Mucosa of stomach (tissue), 1 donor: Measurements from ENCODE around the gene SMIM41.

ENCODE experiments used
- H3K27me3 ChIP-seq: one replicate; pipeline ENCODE4 v1.7.0; 2013; ENCODE audit warnings: mild to moderate bottlenecking, low read length; ENCODE audit not compliant: control insufficient read depth, insufficient read depth
- H3K36me3 ChIP-seq: one replicate; pipeline ENCODE4 v1.7.0; 2013; ENCODE audit warnings: low read length; ENCODE audit not compliant: control insufficient read depth, insufficient read depth
- H3K4me1 ChIP-seq: one replicate; pipeline ENCODE4 v1.7.0; 2013; ENCODE audit warnings: mild to moderate bottlenecking, low read length; ENCODE audit not compliant: control insufficient read depth, insufficient read depth
- H3K4me3 ChIP-seq: one replicate; pipeline ENCODE4 v1.7.0; 2013; ENCODE audit warnings: low read length
- H3K9ac ChIP-seq: one replicate; pipeline ENCODE4 v1.7.0; 2013; ENCODE audit warnings: mild to moderate bottlenecking, low read length, moderate library complexity
- H3K9me3 ChIP-seq: one replicate; pipeline ENCODE4 v1.7.0; 2013; ENCODE audit warnings: mild to moderate bottlenecking, low read length, moderate library complexity; ENCODE audit not compliant: control insufficient read depth
- donor health status: Pancreatic carcinoma.

Gene SMIM41

GRCh38 chr12:52079576-52080402 lies at the start of gene SMIM41:
Gene SMIM41 (plus strand): TSS chr12:52079704. CDS start chr12:52079780, 76 bp downstream.
- H3K27me3 ChIP-seq: no peaks in the 10 kb centered on the region
- H3K4me3 ChIP-seq: no peak within 1 kb of the TSS
- H3K9me3 ChIP-seq: no peaks in the 10 kb centered on the region
- peaks cover 6% of the 10 kb centered on the region for H3K36me3 ChIP-seq
- H3K9ac ChIP-seq: peak within 1 kb of the TSS; percentile 39
- H3K4me1 ChIP-seq: peaks cover 27% of the 10 kb centered on the region

GRCh38 chr12:52032446-52032803 lies 47.1 kb upstream of the SMIM41 start:
- Histone ChIP-seq H3K36me3 (no peaks in the 10 kb centered on the region), H3K27me3 (peaks cover 11% of the 10 kb centered on the region), H3K9ac (peak overlapping the region; percentile 37), H3K4me3 (no peak overlapping the region), H3K4me1 (peaks cover 28% of the 10 kb centered on the region), H3K9me3 (no peaks in the 10 kb centered on the region)

GRCh38 chr12:52032804-52033445 lies 46.6 kb upstream of the SMIM41 start:
- Histone ChIP-seq H3K4me1 (peaks cover 28% of the 10 kb centered on the region), H3K9ac (peak overlapping the region; percentile 86), H3K4me3 (no peak overlapping the region), H3K36me3 (no peaks in the 10 kb centered on the region), H3K9me3 (no peaks in the 10 kb centered on the region), H3K27me3 (peaks cover 11% of the 10 kb centered on the region)

- H3K36me3 ChIP-seq: no peaks in the 10 kb centered on the region
- H3K9ac ChIP-seq: peak overlapping the region; percentile 86
- peaks cover 28% of the 10 kb centered on the region for H3K4me1 ChIP-seq
- peaks cover 11% of the 10 kb centered on the region for H3K27me3 ChIP-seq
- H3K9me3 ChIP-seq: no peaks in the 10 kb centered on the region
- H3K4me3 ChIP-seq: no peak overlapping the region
Measured at GRCh38 chr12:52033446-52034140, 45.9 kb upstream of the SMIM41 start.

- Histone ChIP-seq H3K36me3 (no peaks in the 10 kb centered on the region), H3K4me3 (no peak overlapping the region), H3K9me3 (no peaks in the 10 kb centered on the region), H3K9ac (no peak overlapping the region), H3K4me1 (peaks cover 28% of the 10 kb centered on the region), H3K27me3 (peaks cover 11% of the 10 kb centered on the region)
Measured at GRCh38 chr12:52035190-52035589, 44.3 kb upstream of the SMIM41 start.

GRCh38 chr12:52035926-52036325 lies 43.6 kb upstream of the SMIM41 start:
- peaks cover 28% of the 10 kb centered on the region for H3K4me1 ChIP-seq
- no peak overlapping the region for H3K4me3 ChIP-seq
- H3K27me3 ChIP-seq: peaks cover 11% of the 10 kb centered on the region
- no peaks in the 10 kb centered on the region for H3K36me3 ChIP-seq
- H3K9ac ChIP-seq: peak overlapping the region; percentile 77
- no peaks in the 10 kb centered on the region for H3K9me3 ChIP-seq

GRCh38 chr12:52036587-52037171 lies 42.8 kb upstream of the SMIM41 start:
- no peak overlapping the region for H3K4me3 ChIP-seq
- peaks cover 28% of the 10 kb centered on the region for H3K4me1 ChIP-seq
- H3K9me3 ChIP-seq: no peaks in the 10 kb centered on the region
- H3K27me3 ChIP-seq: peaks cover 11% of the 10 kb centered on the region
- peak overlapping the region; percentile 77 for H3K9ac ChIP-seq
- no peaks in the 10 kb centered on the region for H3K36me3 ChIP-seq

- Histone ChIP-seq H3K27me3 (peaks cover 11% of the 10 kb centered on the region), H3K36me3 (no peaks in the 10 kb centered on the region), H3K4me1 (peaks cover 23% of the 10 kb centered on the region), H3K9me3 (no peaks in the 10 kb centered on the region), H3K4me3 (no peak overlapping the region), H3K9ac (peak overlapping the region; percentile 61)
Measured at GRCh38 chr12:52037248-52037861, 42.1 kb upstream of the SMIM41 start.

GRCh38 chr12:52038447-52038846 lies 41.1 kb upstream of the SMIM41 start:
- peaks cover 16% of the 10 kb centered on the region for H3K4me1 ChIP-seq
- H3K9me3 ChIP-seq: no peaks in the 10 kb centered on the region
- no peaks in the 10 kb centered on the region for H3K36me3 ChIP-seq
- no peak overlapping the region for H3K4me3 ChIP-seq
- H3K27me3 ChIP-seq: peaks cover 11% of the 10 kb centered on the region
- no peak overlapping the region for H3K9ac ChIP-seq

- H3K36me3 ChIP-seq: no peaks in the 10 kb centered on the region
- H3K4me3 ChIP-seq: no peak overlapping the region
- no peak overlapping the region for H3K9ac ChIP-seq
- H3K9me3 ChIP-seq: no peaks in the 10 kb centered on the region
- H3K4me1 ChIP-seq: peaks cover 26% of the 10 kb centered on the region
- H3K27me3 ChIP-seq: no peaks in the 10 kb centered on the region
Measured at GRCh38 chr12:52041035-52041434, 38.5 kb upstream of the SMIM41 start.

- Histone ChIP-seq H3K4me1 (peaks cover 23% of the 10 kb centered on the region), H3K27me3 (no peaks in the 10 kb centered on the region), H3K9ac (no peak overlapping the region), H3K36me3 (no peaks in the 10 kb centered on the region), H3K9me3 (no peaks in the 10 kb centered on the region), H3K4me3 (no peak overlapping the region)
Measured at GRCh38 chr12:52041695-52042123, 37.8 kb upstream of the SMIM41 start.
